HCT116 (cell line): ENCODE data around the gene PREP. TPM values are rescaled to one million over a fixed set of nuclear protein-coding genes. Genes with fewer than 3 reads are reported as not detected.
A peak's percentile ranks its signal among the peaks of the same experiment; 100 is the strongest.

Experiments used
- ATAC-seq: fragments of 200-7000 bp; cut with Tn5 transposase; 2 replicates; pipeline ENCODE4 v1.9.1; 2020; ENCODE audit warnings: mild to moderate bottlenecking, moderate library complexity
- BruUV-seq: library from RNA; stranded (reverse); fragments of 400-500 nt; replicated peaks from 2 replicates; lab custom pipeline; 2021; lab: Mats Ljungman, UMichigan
- CTCF ChIA-PET: fragments of 300-600 bp; sonication (Branson Sonifier 250); formaldehyde crosslinking; loops from one replicate; lab custom pipeline; 2021; ENCODE audit warnings: antibody characterized with exemption; lab: Charles Lee
- POLR2A ChIA-PET: fragments of 300-600, 350-600 bp; sonication (Branson Sonifier 250); formaldehyde crosslinking; loops from one replicate; lab custom pipeline; 2021; ENCODE audit warnings: antibody characterized with exemption; lab: Charles Lee
- RAD21 ChIA-PET, 2 experiments: fragments of 300-600 bp; sonication (Branson Sonifier 250); formaldehyde crosslinking; loops; one replicate each; lab custom pipeline; 2023; ENCODE audit warnings: low total read pairs in 2 of 2; ENCODE audit not compliant: uncharacterized antibody in 2 of 2, unreplicated experiment in 2 of 2, low non-redundant PET in 1 of 2; lab: Charles Lee
- DNase-seq: peaks from one replicate; pipeline ENCODE4 v3.0.0-alpha.2; 2010; ENCODE audit warnings: low read depth, low spot score
- H2AFZ ChIP-seq: fragments of 200-600 bp; shearing (Covaris generic), sonication (generic); 2 replicates; pipeline ENCODE4 v1.6.1; 2017; ENCODE audit warnings: low read depth, mixed run types, mixed read lengths, antibody characterized with exemption, low read length; ENCODE audit not compliant: poor library complexity, severe bottlenecking
- H3K27ac ChIP-seq: 2 replicates; pipeline ENCODE4 v1.5.1; 2012; ENCODE audit warnings: low read depth, low read length
- H3K27me3 ChIP-seq: fragments of 200-600 bp; sonication (generic); 2 replicates; pipeline ENCODE4 v1.6.1; 2016; ENCODE audit warnings: mixed run types, low read length, mixed read lengths; ENCODE audit not compliant: insufficient read depth
- H3K36me3 ChIP-seq, 2 experiments: fragments of 200-500 bp in 1 of 2; fragments of 200-600 bp in 1 of 2; sonication (Bioruptor generic) in 1 of 2; sonication (generic) in 1 of 2; 2 replicates each; pipeline versions ENCODE4 v1.5.1 to v1.6.1; 2014 to 2016; ENCODE audit warnings: low read length in 2 of 2, inconsistent platforms in 1 of 2, mixed read lengths in 1 of 2, mixed run types in 1 of 2; ENCODE audit not compliant: insufficient read depth in 2 of 2, control insufficient read depth in 1 of 2
- H3K4me1 ChIP-seq, 2 experiments: fragments of 200-600 bp in 1 of 2; sonication (generic) in 1 of 2; 2 replicates each; pipeline versions ENCODE4 v1.5.1 to v1.6.1; 2012 to 2017; ENCODE audit warnings: low read length in 2 of 2, inconsistent platforms in 1 of 2, mild to moderate bottlenecking in 1 of 2, mixed read lengths in 1 of 2, mixed run types in 1 of 2, moderate library complexity in 1 of 2; ENCODE audit not compliant: insufficient read depth in 2 of 2, control insufficient read depth in 1 of 2
- H3K4me2 ChIP-seq: fragments of 200-600 bp; sonication (generic); 2 replicates; pipeline ENCODE4 v1.6.1; 2017; ENCODE audit warnings: mixed run types, low read length, mixed read lengths
- H3K4me3 ChIP-seq, 2 experiments: fragments of 200-600 bp in 1 of 2; sonication (generic) in 1 of 2; replicated peaks in 1 of 2; 2 replicates each; pipeline ENCODE4 v1.5.1; 2011 to 2016; ENCODE audit warnings: low read length in 2 of 2, control low read depth in 1 of 2, low read depth in 1 of 2, mild to moderate bottlenecking in 1 of 2, mixed read lengths in 1 of 2, mixed run types in 1 of 2
- H3K79me2 ChIP-seq: fragments of 200-600 bp; sonication (generic); 2 replicates; pipeline ENCODE4 v1.6.1; 2017; ENCODE audit warnings: mild to moderate bottlenecking, mixed run types, low read length, moderate library complexity, mixed read lengths; ENCODE audit not compliant: insufficient read depth
- H3K9ac ChIP-seq: fragments of 200-600 bp; sonication (generic); 2 replicates; pipeline ENCODE4 v1.6.1; 2016; ENCODE audit warnings: low read length, mixed read lengths
- H3K9me2 ChIP-seq: fragments of 200-600 bp; sonication (generic), shearing (Covaris generic); 2 replicates; pipeline ENCODE4 v1.6.1; 2017; ENCODE audit warnings: mixed run types, mild to moderate bottlenecking, moderate library complexity; ENCODE audit not compliant: insufficient read depth
- H3K9me3 ChIP-seq, 2 experiments: fragments of 200-500 bp in 1 of 2; fragments of 200-600 bp in 1 of 2; sonication (Bioruptor generic) in 1 of 2; sonication (generic) in 1 of 2; 2 replicates each; pipeline ENCODE4 v1.6.1; 2014 to 2017; ENCODE audit warnings: low read length in 2 of 2, mixed read lengths in 2 of 2, inconsistent platforms in 1 of 2, low read depth in 1 of 2, mild to moderate bottlenecking in 1 of 2, mixed run types in 1 of 2, moderate library complexity in 1 of 2; ENCODE audit not compliant: control insufficient read depth in 1 of 2, insufficient read depth in 1 of 2
- H4K20me1 ChIP-seq: fragments of 200-600 bp; sonication (generic), shearing (Covaris generic); 2 replicates; pipeline ENCODE4 v1.6.1; 2017; ENCODE audit warnings: mixed run types, mild to moderate bottlenecking, moderate library complexity; ENCODE audit not compliant: insufficient read depth
- CEBPB ChIP-seq: IDR thresholded peaks from 2 replicates; pipeline ENCODE4 v1.6.1; 2012; ENCODE audit warnings: low read depth
- EZH2phosphoT487 ChIP-seq: fragments of 200-600 bp; IDR thresholded peaks from 2 replicates; pipeline ENCODE4 v1.6.1; 2018; ENCODE audit warnings: antibody characterized with exemption, borderline replicate concordance
- YY1 ChIP-seq: IDR thresholded peaks from 2 replicates; pipeline ENCODE4 v1.6.1; 2011; ENCODE audit warnings: low read length, low read depth, moderate library complexity, mild to moderate bottlenecking; ENCODE audit not compliant: insufficient replicate concordance; ENCODE audit errors: extremely low read depth
- intact Hi-C: fragments of 100-400 bp; cut with micrococcal nuclease; formaldehyde crosslinking; loops from 2 replicates; pipeline ENCODE4 v1.10.0; 2022
- total RNA-seq: library from RNA; stranded (reverse); gene quantifications from one replicate; pipeline ENCODE4 v1.2.1, GENCODE V29; 2021; ENCODE audit not compliant: unreplicated experiment
- TF ChIP-seq, protein P1 (sequence below): IDR thresholded peaks from 2 replicates; pipeline ENCODE4 v1.6.1; 2011; ENCODE audit warnings: mild to moderate bottlenecking, low read length, moderate library complexity; ENCODE audit not compliant: insufficient replicate concordance; ENCODE audit errors: extremely low read depth

The PREP gene
- total RNA-seq, 1 experiment from 2014 or later, result 53.5 TPM

DNA sequence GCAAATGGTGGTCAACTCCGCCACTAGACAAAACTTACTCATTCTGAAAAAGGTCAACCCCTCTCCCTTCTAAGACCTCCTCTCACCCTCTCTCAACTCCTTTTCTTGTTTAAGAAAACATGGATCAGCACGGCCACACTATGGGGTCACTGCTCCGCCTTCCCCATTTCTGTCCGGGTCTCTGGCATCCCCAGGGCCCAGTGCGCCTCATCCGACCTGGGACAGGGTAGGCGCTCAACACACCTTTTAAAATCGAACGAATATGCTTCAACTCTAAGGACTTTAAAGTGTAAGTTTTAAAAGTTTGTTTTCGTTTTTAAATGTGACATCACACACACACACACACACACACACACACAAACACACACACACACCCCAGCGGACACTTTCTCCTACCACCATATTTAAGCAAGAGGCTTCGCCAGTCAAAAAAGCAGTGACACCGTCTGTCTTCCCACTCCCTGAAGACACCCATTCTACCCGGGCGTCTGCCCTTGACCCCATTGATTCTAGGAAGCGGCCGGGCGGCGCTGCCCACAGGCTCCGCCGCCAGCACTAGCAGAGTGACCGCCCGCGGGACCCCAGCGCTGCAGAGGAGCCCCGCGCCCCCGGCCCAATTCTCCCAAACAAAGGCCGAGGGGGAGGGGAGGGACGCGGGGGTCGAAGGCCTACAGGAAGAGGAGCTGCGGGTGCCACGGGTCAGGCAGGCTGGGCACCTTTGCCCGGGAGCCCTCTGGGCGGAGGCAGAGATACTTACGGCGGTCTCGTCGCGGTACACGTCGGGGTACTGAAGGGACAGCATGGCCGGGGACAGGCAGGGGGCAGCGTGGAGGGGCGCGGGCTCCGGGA, 568 bp downstream of the PREP start:
- H3K4me3 ChIP-seq, result peak overlapping the region; percentile 82 to 94
- H3K27ac ChIP-seq, result peak overlapping the region; percentile 84
- H3K9me2 ChIP-seq, result no peaks in the 10 kb centered on the region
- H2AFZ ChIP-seq, result no peak overlapping the region
- peaks cover 52% of the 10 kb centered on the region for H3K79me2 ChIP-seq
- intact Hi-C loops, result loop anchor here (2.0 kb wide), 2 partner anchors 76 to 84 kb away; no protein-coding TSS in a partner anchor
- no peaks in the 10 kb centered on the region; the same call in 1 of the 2 replicates for H4K20me1 ChIP-seq
- no peaks in the 10 kb centered on the region for H3K27me3 ChIP-seq
- CTCF ChIA-PET, result interaction anchor here (0.6 to 1.7 kb wide), 11 partner anchors 14 to 444 kb away, joined by 3 to 8 read pairs (median 4); no protein-coding TSS in a partner anchor
- no peaks in the 10 kb centered on the region for H3K9me3 ChIP-seq
- peak overlapping the region; percentile 79 for H3K9ac ChIP-seq
- ATAC-seq, result peak; percentile 68
- peak overlapping the region; percentile 98 for H3K4me2 ChIP-seq
- POLR2A ChIA-PET, result interaction anchor here (0.7 to 1.2 kb wide), 2 partner anchors 15 to 86 kb away, joined by 3 to 4 read pairs; no protein-coding TSS in a partner anchor
- no peaks in the 10 kb centered on the region for H3K36me3 ChIP-seq
- RAD21 ChIA-PET, result interaction anchor here (0.7 to 0.8 kb wide), 3 partner anchors 84 to 315 kb away, joined by 3 to 4 read pairs (median 4); no protein-coding TSS in a partner anchor
- TF ChIP-seq EZH2phosphoT487 (no peak), YY1 (peak; percentile 1), CEBPB (no peak)
- TF ChIP-seq, protein P1, sequence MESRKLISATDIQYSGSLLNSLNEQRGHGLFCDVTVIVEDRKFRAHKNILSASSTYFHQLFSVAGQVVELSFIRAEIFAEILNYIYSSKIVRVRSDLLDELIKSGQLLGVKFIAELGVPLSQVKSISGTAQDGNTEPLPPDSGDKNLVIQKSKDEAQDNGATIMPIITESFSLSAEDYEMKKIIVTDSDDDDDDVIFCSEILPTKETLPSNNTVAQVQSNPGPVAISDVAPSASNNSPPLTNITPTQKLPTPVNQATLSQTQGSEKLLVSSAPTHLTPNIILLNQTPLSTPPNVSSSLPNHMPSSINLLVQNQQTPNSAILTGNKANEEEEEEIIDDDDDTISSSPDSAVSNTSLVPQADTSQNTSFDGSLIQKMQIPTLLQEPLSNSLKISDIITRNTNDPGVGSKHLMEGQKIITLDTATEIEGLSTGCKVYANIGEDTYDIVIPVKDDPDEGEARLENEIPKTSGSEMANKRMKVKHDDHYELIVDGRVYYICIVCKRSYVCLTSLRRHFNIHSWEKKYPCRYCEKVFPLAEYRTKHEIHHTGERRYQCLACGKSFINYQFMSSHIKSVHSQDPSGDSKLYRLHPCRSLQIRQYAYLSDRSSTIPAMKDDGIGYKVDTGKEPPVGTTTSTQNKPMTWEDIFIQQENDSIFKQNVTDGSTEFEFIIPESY, result no peak
- BruUV-seq, result no TSS peak
- no peak for DNase-seq
- H3K4me1 ChIP-seq, result peaks cover 6 to 20% of the 10 kb centered on the region in 2 experiments; a peak in 3 of 4 replicates
